ENCODE data around the gene CDNF.
"Not testable (repeated sequence)": the region's sequence is repeated elsewhere in the genome, so short reads cannot be mapped to it uniquely, and the experiment has no call there.

The CDNF gene

GRCh38 chr10:14837757-14838581, at the start of gene CDNF, which contains the start of the genes HSPA14 and MSANTD7:
TSS of gene CDNF (minus strand) at chr10:14838037. CDS start at chr10:14837946, 91 bp downstream.
TSS of gene HSPA14 (plus strand) at chr10:14838306. CDS start at chr10:14838403, 97 bp downstream.
TSS of gene MSANTD7 (plus strand) at chr10:14838306. CDS start at chr10:14842285, 3,979 bp downstream.
- H3K9me3 Mint-ChIP-seq = no peaks in the 10 kb centered on the region
- ATAC-seq (replicated peaks) (peak; percentile 93 to 94), DNase-seq (peak; percentile 99)
- H3K27ac Mint-ChIP-seq = peak within 1 kb of the TSS; percentile 99
- H3K4me3 Mint-ChIP-seq = peak within 1 kb of the TSS; percentile 97
- H3K4me1 Mint-ChIP-seq = peaks cover 9 to 17% of the 10 kb centered on the region in 2 donors
- no peaks in the 10 kb centered on the region for H3K27me3 Mint-ChIP-seq
- H3K36me3 Mint-ChIP-seq = peaks cover 18 to 34% of the 10 kb centered on the region in 2 donors

- Mint-ChIP-seq H3K27ac (no peak overlapping the region), H3K9me3 (no peaks in the 10 kb centered on the region), H3K36me3 (peaks cover 17 to 19% of the 10 kb centered on the region in 2 donors), H3K27me3 (no peaks in the 10 kb centered on the region), H3K4me3 (no peak overlapping the region), H3K4me1 (peaks cover 15 to 22% of the 10 kb centered on the region in 2 donors)
- peak; percentile 57 to 64 for ATAC-seq (replicated peaks)
- DNase-seq = no peak
These were observed 46.2 kb upstream of the CDNF start for GRCh38 chr10:14884082-14884481.

DNA sequence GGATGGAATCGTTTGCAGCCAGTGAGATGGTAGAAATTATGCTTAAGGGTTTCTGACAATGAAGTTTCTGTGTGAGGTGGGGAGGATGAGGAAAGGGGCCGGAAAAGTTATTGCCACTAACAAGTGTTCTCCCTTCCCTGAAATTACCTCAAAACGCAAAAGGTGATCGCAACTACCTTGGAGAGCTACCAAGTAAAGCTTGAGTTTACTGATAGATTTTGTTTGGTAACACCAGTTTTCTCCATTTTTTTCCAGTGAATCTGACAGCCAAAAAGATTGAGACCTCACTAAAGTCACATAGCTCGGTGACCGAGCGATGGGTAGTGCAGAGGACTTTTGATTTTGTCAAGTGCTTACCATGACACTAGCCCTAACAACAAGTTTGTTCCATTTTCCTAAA, 42.4 kb upstream of the CDNF start:
- Mint-ChIP-seq H3K4me3 (peak overlapping the region; percentile 90 to 96), H3K4me1 (peaks cover 17 to 37% of the 10 kb centered on the region in 2 donors), H3K9me3 (no peaks in the 10 kb centered on the region), H3K36me3 (peaks cover 17 to 26% of the 10 kb centered on the region in 2 donors), H3K27me3 (no peaks in the 10 kb centered on the region), H3K27ac (no peak overlapping the region)
- ATAC-seq (replicated peaks) = no peak
- no peak for DNase-seq

GRCh38 chr10:14879928-14880193, 42.0 kb upstream of the CDNF start:
- no peak for ATAC-seq (replicated peaks)
- DNase-seq = no peak
- Mint-ChIP-seq H3K27me3 (no peaks in the 10 kb centered on the region), H3K4me3 (peak overlapping the region; percentile 90 to 96), H3K36me3 (peaks cover 17 to 26% of the 10 kb centered on the region in 2 donors), H3K27ac (no peak overlapping the region), H3K9me3 (no peaks in the 10 kb centered on the region), H3K4me1 (peaks cover 17 to 37% of the 10 kb centered on the region in 2 donors)

DNA sequence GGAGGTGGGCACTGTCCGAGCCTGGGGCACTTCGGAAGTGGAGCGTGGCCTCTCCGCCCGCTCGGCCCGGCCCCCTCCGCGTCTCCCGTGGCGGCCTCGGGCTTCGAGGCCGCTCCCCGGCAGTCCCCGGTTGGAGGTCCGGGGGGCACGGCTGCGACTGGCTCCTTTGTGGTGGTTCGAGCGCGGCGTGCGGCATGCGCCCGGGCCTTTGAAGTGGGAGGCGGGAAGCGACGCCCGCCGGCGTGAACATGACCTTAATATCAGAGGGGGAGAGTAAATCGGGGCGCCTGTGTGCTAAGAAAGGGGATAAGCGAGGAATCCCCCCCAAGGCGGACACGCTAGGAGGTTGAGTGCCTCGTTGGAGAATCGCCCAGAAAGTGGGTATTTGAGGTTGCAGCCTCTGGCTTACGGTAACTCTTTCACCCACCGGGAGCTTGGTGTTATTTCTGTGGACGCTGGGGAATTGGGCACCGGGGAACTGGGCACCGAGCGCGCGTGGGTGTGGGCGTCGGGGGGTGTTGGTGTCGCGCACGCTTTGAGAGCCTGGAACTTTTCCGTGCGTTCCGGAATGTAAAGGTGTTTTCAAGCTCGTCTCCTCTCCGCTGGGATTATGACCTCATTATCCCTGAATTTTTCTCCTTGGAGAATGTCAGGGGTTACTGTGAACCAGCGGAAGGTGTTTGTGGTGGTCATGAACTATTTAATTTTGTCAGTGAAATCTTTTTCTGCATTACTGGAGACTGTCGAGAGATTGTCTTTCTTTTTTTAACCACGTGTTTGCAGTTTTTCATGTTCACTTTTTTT, 41.5 kb upstream of the CDNF start:
- ATAC-seq (replicated peaks) = peak; percentile 17 to 27

DNA sequence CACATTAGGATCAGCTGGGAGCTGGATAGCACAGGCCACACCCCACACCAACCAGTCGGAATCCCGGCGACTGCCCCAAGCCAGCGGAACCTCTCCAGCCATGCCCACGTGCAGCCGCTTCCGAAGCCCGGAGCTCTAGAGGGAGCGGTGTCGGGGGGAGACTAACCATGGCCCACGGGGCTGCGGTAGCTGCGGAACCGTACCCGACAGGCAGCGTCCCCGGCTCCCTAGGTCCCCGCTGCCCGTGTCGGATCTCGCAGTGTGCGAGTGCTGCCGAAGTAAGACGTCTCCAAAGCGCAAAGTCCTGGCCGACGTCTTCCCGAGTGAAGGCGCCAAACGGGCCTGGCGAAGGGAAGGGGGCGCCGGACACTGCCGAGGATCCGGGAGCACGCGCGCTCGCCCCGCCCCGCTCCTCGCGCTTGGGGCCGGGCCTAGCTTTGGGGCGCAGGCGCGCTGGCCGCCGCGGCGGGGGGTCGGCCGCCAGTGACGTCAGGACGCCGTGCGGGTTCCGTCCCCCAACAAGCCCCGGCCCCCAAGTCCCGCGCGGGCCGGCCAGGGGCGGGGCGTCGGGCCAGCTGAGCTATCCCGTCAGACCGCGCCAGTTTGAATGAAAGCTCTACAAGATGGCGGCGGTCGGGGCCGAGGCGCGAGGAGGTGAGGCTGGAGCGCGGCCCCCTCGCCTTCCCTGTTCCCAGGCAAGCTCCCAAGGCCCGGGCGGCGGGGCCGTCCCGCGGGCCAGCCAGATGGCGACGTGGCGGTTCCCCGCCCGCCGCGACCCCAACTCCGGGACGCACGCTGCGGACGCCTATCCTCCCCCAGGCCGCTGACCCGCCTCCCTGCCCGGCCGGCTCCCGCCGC, 40.7 kb upstream of the CDNF start, which contains the start of gene SUV39H2:
Gene SUV39H2 (plus strand): TSS at position 601 of the 858 bp plus-strand sequence. CDS start 23 bp downstream, at position 624.
- DNase-seq (peak; percentile 93), ATAC-seq (replicated peaks) (peak; percentile 95 to 96)
- Mint-ChIP-seq H3K27ac (peak within 1 kb of the TSS; percentile 94), H3K36me3 (peaks cover 13 to 26% of the 10 kb centered on the region in 2 donors), H3K4me1 (peaks cover 11 to 37% of the 10 kb centered on the region in 2 donors), H3K4me3 (peak within 1 kb of the TSS; percentile 90 to 96), H3K9me3 (no peaks in the 10 kb centered on the region), H3K27me3 (no peaks in the 10 kb centered on the region)

More for the DNA sequence above, 41.5 kb upstream of the CDNF start:
- Mint-ChIP-seq H3K4me1 (peaks cover 17 to 37% of the 10 kb centered on the region in 2 donors), H3K27ac (peak overlapping the region; percentile 86), H3K36me3 (peaks cover 17 to 26% of the 10 kb centered on the region in 2 donors), H3K9me3 (no peaks in the 10 kb centered on the region), H3K27me3 (no peaks in the 10 kb centered on the region), H3K4me3 (peak overlapping the region; percentile 90 to 96)
- peak; percentile 13 for DNase-seq

GRCh38 chr10:14876764-14877163, 38.9 kb upstream of the CDNF start:
- no peaks in the 10 kb centered on the region for H3K27me3 Mint-ChIP-seq
- peaks cover under 1 to 12% of the 10 kb centered on the region in 2 donors for H3K36me3 Mint-ChIP-seq
- ATAC-seq (replicated peaks) (no peak), DNase-seq (no peak)
- peak overlapping the region; percentile 3 to 61 for H3K4me3 Mint-ChIP-seq
- peaks cover 7 to 29% of the 10 kb centered on the region in 2 donors for H3K4me1 Mint-ChIP-seq
- H3K9me3 Mint-ChIP-seq = no peaks in the 10 kb centered on the region
- no peak overlapping the region for H3K27ac Mint-ChIP-seq

- H3K27me3 Mint-ChIP-seq = no peaks in the 10 kb centered on the region
- peaks cover 2 to 10% of the 10 kb centered on the region in 2 donors for H3K36me3 Mint-ChIP-seq
- peak overlapping the region in 1 of 2 donors; percentile 18 for H3K4me3 Mint-ChIP-seq
- peaks cover 6 to 27% of the 10 kb centered on the region in 2 donors for H3K4me1 Mint-ChIP-seq
- ATAC-seq (replicated peaks) (no peak), DNase-seq (no peak)
- H3K27ac Mint-ChIP-seq = no peak overlapping the region
- H3K9me3 Mint-ChIP-seq = no peaks in the 10 kb centered on the region
These were observed 38.1 kb upstream of the CDNF start for GRCh38 chr10:14875941-14876340.

DNA sequence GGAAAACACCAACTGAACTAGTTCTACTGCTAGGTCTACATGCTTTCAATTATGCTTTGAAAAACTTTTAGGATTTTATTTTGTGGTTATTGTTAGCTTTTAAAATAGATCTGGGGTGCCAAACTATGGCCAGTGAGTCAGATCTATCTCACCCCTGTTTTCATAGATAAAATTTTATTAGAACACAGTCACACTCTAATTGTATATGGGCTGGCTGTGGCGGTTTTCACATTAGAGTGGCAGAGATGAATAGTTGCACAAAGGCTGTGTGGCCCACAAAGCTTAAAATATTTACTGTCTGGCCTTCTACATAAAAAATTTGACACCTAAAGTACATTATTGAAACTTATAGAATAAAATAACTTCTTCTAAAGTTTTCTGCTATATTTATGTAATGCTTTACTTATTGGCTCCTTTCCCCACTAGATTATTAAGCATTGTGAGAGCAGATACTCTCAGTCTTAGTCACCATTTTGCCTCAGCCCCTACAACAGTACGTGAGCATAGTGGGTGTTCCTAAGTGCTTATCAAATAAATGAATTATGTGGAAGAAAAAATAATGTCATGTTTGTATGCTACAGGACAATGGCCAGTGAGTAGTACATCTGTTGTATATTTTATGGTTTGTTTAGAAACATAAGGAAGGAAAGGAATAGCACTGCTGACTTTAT, 35.4 kb upstream of the CDNF start:
- H3K9me3 Mint-ChIP-seq = no peaks in the 10 kb centered on the region
- ATAC-seq (replicated peaks) = no peak

GRCh38 chr10:14864871-14865270, 27.0 kb upstream of the CDNF start:
- H3K9me3 Mint-ChIP-seq; H3K27me3 Mint-ChIP-seq; H3K4me3 Mint-ChIP-seq; DNase-seq; H3K4me1 Mint-ChIP-seq; H3K27ac Mint-ChIP-seq; ATAC-seq (replicated peaks): not testable (repeated sequence)
- H3K36me3 Mint-ChIP-seq = peaks cover 38 to 53% of the 10 kb centered on the region in 2 donors

More for the DNA sequence above, 35.4 kb upstream of the CDNF start:
- H3K27me3 Mint-ChIP-seq = no peaks in the 10 kb centered on the region
- H3K36me3 Mint-ChIP-seq = peaks cover 11 to 19% of the 10 kb centered on the region in 2 donors
- DNase-seq = no peak
- H3K4me3 Mint-ChIP-seq = no peak overlapping the region
- H3K4me1 Mint-ChIP-seq = peaks cover 2 to 13% of the 10 kb centered on the region in 2 donors
- no peak overlapping the region for H3K27ac Mint-ChIP-seq

DNA sequence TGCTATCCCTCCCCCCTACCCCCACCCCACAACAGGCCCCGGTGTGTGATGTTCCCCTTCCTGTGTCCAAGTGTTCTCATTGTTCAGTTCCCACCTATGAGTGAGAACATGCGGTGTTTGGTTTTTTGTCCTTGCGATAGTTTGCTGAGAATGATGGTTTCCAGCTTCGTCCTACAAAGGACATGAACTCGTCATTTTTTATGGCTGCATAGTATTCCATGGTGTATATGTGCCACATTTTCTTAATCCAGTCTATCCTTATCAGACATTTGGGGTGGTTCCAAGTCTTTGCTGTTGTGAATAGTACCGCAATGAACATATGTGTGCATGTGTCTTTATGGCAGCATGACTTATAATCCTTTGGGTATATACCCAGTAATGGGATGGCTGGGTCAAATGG, 26.6 kb upstream of the CDNF start:
- not testable (repeated sequence) for DNase-seq; H3K4me3 Mint-ChIP-seq; H3K9me3 Mint-ChIP-seq; ATAC-seq (replicated peaks); H3K4me1 Mint-ChIP-seq; H3K27me3 Mint-ChIP-seq; H3K27ac Mint-ChIP-seq
- peaks cover 35 to 49% of the 10 kb centered on the region in 2 donors for H3K36me3 Mint-ChIP-seq

DNA sequence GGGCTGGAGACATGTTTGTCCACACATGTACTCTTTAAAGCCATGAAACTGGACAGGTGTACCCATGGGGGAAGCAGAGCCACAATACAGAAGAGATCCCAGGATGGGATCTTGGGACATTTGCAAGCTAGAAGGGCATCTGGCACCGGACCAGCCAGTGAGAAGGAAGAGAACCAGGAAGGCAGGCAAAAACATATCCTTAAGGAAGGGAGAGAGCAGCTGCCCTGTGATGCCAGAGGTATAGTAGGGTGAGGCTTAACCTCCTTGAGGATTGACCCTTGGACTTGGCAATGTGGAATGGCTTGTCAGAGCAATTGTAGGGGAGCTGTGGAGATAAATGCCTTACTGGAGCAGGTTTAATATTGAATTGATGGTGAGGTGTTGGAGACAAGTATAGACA, 23.0 kb upstream of the CDNF start:
- no peak overlapping the region for H3K27ac Mint-ChIP-seq
- H3K27me3 Mint-ChIP-seq = no peaks in the 10 kb centered on the region
- DNase-seq (no peak), ATAC-seq (replicated peaks) (no peak)
- peaks cover 0 to 6% of the 10 kb centered on the region in 2 donors for H3K4me1 Mint-ChIP-seq
- no peaks in the 10 kb centered on the region for H3K9me3 Mint-ChIP-seq
- H3K4me3 Mint-ChIP-seq = no peak overlapping the region
- H3K36me3 Mint-ChIP-seq = peaks cover 33 to 60% of the 10 kb centered on the region in 2 donors

GRCh38 chr10:14859775-14860174, 21.9 kb upstream of the CDNF start:
- H3K27ac Mint-ChIP-seq = no peak overlapping the region
- H3K9me3 Mint-ChIP-seq = no peaks in the 10 kb centered on the region
- no peak for DNase-seq

More at GRCh38 chr10:14859775-14860174, 21.9 kb upstream of the CDNF start:
- Mint-ChIP-seq H3K4me1 (peaks cover 0 to 6% of the 10 kb centered on the region in 2 donors), H3K36me3 (peaks cover 30 to 63% of the 10 kb centered on the region in 2 donors), H3K4me3 (no peak overlapping the region), H3K27me3 (no peaks in the 10 kb centered on the region)
- ATAC-seq (replicated peaks) = no peak
